Kidney (tissue), 14 donors: ENCODE measurements around the gene LONP2. TPM values are rescaled to one million over a fixed set of nuclear protein-coding genes. Genes with fewer than 3 reads are reported as not detected.
"Not testable (repeated sequence)": the region's sequence is repeated elsewhere in the genome, so short reads cannot be mapped to it uniquely, and the experiment has no call there.

Experiments
- DNase-seq, 5 donors: peaks; one replicate each; pipeline ENCODE4 v3.0.0-alpha.2; 2013 to 2020
- FAIRE-seq: peaks from 2 replicates; lab custom pipeline; 2012; peaks lifted over from hg19 to GRCh38; lab: Jason Lieb, UNC
- H3K27ac ChIP-seq, 2 donors: one replicate each; pipeline ENCODE4 v1.7.0; 2013; ENCODE audit warnings: low read depth in 2 of 2, low read length in 2 of 2, inconsistent platforms in 1 of 2
- H3K27me3 ChIP-seq: one replicate; pipeline ENCODE4 v1.7.1; 2013; ENCODE audit warnings: low read length, inconsistent platforms; ENCODE audit not compliant: control insufficient read depth, insufficient read depth
- H3K36me3 ChIP-seq, 3 donors: one replicate each; pipeline versions ENCODE4 v1.7.0 to v1.7.1; 2013; ENCODE audit warnings: low read length in 3 of 3, control low read depth in 1 of 3, inconsistent platforms in 1 of 3; ENCODE audit not compliant: insufficient read depth in 3 of 3, control insufficient read depth in 2 of 3
- H3K4me1 ChIP-seq, 3 donors: one replicate each; pipeline versions ENCODE4 v1.7.0 to v1.7.1; 2013; ENCODE audit warnings: low read length in 3 of 3, inconsistent platforms in 1 of 3, low read depth in 1 of 3; ENCODE audit not compliant: control insufficient read depth in 2 of 3, insufficient read depth in 2 of 3
- H3K4me3 ChIP-seq, 3 donors: one replicate each; pipeline versions ENCODE4 v1.7.0 to v1.8.1; 2013; ENCODE audit warnings: low read length in 3 of 3, control low read depth in 1 of 3, inconsistent platforms in 1 of 3
- H3K9ac ChIP-seq, 3 donors: one replicate each; pipeline versions ENCODE4 v1.7.0 to v1.7.1; 2013; ENCODE audit warnings: low read length in 3 of 3, control low read depth in 1 of 3, inconsistent platforms in 1 of 3
- H3K9me3 ChIP-seq, 3 donors: one replicate each; pipeline versions ENCODE4 v1.7.0 to v1.7.1; 2013; ENCODE audit warnings: low read length in 3 of 3, control low read depth in 1 of 3, inconsistent platforms in 1 of 3; ENCODE audit not compliant: control insufficient read depth in 2 of 3, insufficient read depth in 1 of 3
- intact Hi-C: fragments of 100-400 bp; cut with DNase I; formaldehyde crosslinking; loops from one replicate; pipeline ENCODE4 v1.11.1; 2022
- polyA plus RNA-seq: library from polyadenylated mRNA; stranded (reverse); fragments of 350-450 nt; fragmentation: Illumina TruSeq; extraction: RNeasy Lipid Tissue Mini Kit (QIAGEN cat#74804); gene quantifications from one replicate; pipeline ENCODE4 v1.2.3, GENCODE V29; 2014; ENCODE audit warnings: low read depth, low replicate concordance; ENCODE audit not compliant: insufficient read depth
- total RNA-seq: library from RNA; stranded (reverse); fragmentation: NEBNext Ultra II Directional; extraction: Animal tissue kit (Norgen Biotek cat#: 25700); gene quantifications from one replicate; pipeline ENCODE4 v1.2.1, GENCODE V29; 2021
- TF ChIP-seq, protein P1 (sequence below): IDR thresholded peaks from 3 replicates; pipeline ENCODE4 v1.5.1; 2012; ENCODE audit warnings: mild to moderate bottlenecking, moderate library complexity, borderline replicate concordance; ENCODE audit not compliant: insufficient read depth; ENCODE audit errors: extremely low read depth
- donor health status: control.
- donor health status: control.
- donor health status: control.
- donor health status: control.
- donor health status: control.
- donor health status: DM: yes; HTN: yes; CAD: no.
- donor health status: Normal renal cell carcinoma (clear cell type).

LONP2 gene
- total and polyA plus RNA-seq, 2 donors from 2014 or later: 24.8 to 77.1 TPM

DNA sequence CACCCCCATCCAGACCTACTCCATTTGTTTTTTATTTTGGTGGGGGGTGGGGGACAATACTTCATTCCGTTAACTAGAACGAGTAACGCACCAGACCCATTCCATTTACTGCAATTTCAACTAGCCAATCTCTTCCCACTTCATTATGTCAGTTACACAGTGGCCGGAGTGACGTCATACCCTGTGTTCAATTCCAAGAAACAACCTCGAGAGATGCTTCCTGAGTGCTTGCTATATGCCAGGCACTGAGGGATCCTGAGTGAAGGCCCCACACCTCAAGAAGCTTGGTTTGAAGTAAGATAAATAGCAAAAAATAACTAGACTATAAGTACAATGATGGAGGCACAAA lies 150.2 kb downstream of the LONP2 start:
- Histone ChIP-seq H3K36me3 (no peaks in the 10 kb centered on the region), H3K4me1 (no peaks in the 10 kb centered on the region), H3K27me3 (no peaks in the 10 kb centered on the region), H3K9me3 (no peaks in the 10 kb centered on the region), H3K9ac (no peak overlapping the region), H3K4me3 (no peak overlapping the region), H3K27ac (no peak overlapping the region)
- TF ChIP-seq, protein P1, sequence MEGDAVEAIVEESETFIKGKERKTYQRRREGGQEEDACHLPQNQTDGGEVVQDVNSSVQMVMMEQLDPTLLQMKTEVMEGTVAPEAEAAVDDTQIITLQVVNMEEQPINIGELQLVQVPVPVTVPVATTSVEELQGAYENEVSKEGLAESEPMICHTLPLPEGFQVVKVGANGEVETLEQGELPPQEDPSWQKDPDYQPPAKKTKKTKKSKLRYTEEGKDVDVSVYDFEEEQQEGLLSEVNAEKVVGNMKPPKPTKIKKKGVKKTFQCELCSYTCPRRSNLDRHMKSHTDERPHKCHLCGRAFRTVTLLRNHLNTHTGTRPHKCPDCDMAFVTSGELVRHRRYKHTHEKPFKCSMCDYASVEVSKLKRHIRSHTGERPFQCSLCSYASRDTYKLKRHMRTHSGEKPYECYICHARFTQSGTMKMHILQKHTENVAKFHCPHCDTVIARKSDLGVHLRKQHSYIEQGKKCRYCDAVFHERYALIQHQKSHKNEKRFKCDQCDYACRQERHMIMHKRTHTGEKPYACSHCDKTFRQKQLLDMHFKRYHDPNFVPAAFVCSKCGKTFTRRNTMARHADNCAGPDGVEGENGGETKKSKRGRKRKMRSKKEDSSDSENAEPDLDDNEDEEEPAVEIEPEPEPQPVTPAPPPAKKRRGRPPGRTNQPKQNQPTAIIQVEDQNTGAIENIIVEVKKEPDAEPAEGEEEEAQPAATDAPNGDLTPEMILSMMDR: no peak
- DNase-seq (no peak), FAIRE-seq (no peak)
- intact Hi-C loops: no loop called here

DNA sequence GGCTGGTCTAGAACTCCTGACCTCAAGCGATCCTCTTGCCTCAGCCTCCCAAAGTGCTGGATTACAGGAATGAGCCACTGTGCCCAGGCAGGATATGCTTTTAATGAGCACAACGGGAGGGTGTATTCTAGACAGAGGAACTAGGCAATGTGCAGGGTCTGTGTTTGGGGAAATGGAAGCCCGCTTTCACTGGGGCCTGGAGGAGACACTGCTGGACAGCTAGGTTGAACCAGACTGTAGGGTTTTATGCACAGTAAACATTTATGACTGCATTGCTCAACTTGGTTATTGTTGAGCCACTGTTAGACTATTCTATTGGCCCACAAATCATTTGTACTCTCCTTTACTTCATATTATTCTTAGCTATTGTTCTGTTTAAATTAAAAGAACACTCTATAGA lies 151.3 kb downstream of the LONP2 start:
- no peak overlapping the region for H3K9ac ChIP-seq
- H3K27me3 ChIP-seq: no peaks in the 10 kb centered on the region
- no peak overlapping the region for H3K4me3 ChIP-seq
- DNase-seq: no peak
- H3K4me1 ChIP-seq: no peaks in the 10 kb centered on the region
- intact Hi-C loops: no loop called here
- no peaks in the 10 kb centered on the region for H3K36me3 ChIP-seq
- H3K9me3 ChIP-seq: no peaks in the 10 kb centered on the region
- no peak overlapping the region for H3K27ac ChIP-seq
- no peak for FAIRE-seq
- TF ChIP-seq, protein P1: no peak

DNA sequence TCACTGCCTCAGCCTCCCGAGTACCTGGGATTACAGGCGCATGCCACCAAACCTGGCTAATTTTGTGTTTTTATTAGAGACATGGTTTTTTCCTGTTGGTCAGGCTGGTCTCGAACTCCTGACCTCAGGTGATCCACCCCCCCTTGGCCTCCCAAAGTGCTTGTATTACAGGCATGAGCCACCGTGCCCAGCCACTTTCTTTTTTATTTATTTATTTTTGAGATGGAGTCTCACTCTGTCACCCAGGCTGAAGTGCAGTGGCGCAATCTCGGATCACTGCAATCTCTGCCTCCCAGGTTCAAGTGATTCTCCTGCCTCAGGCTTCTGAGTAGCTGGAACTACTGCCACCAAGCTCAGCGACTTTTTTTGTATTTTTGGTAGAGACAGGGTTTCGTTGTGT lies 158.4 kb downstream of the LONP2 start:
- H3K9ac ChIP-seq, FAIRE-seq, H3K27ac ChIP-seq, H3K36me3 ChIP-seq, intact Hi-C loops, H3K4me3 ChIP-seq, H3K9me3 ChIP-seq, DNase-seq, H3K27me3 ChIP-seq, H3K4me1 ChIP-seq: not testable (repeated sequence)

DNA sequence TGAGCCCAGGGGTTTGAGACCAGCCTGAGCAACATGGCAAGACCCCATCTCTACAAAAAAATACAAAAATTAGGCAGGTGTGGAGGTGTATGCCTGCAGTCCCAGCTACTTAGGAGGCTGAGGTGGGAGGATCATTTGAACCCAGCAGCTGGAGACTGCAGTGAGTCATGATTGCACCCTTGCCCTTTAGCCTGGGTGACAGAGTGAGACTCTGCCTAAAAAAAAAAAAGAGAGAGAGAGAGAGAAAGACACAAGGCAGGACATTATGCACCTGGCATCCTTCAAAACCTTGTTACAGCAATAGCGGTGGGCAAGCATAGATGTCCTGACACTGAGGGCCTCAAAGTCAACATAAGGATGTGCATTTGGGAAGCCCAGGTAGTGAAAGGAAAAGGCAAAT lies 161.1 kb downstream of the LONP2 start:
- H3K9me3 ChIP-seq: no peaks in the 10 kb centered on the region
- H3K9ac ChIP-seq: no peak overlapping the region
- H3K27me3 ChIP-seq: no peaks in the 10 kb centered on the region
- H3K36me3 ChIP-seq: no peaks in the 10 kb centered on the region
- intact Hi-C loops: no loop called here
- H3K27ac ChIP-seq: no peak overlapping the region
- no peak overlapping the region for H3K4me3 ChIP-seq
- DNase-seq (no peak), FAIRE-seq (no peak)
- TF ChIP-seq, protein P1: no peak
- peaks cover 0 to 5% (median 0%) of the 10 kb centered on the region in 3 donors for H3K4me1 ChIP-seq
